Measurements from ENCODE around the gene MED31. TPM values are rescaled to one million over a fixed set of nuclear protein-coding genes. Genes with fewer than 3 reads are reported as not detected.

The MED31 gene
- total RNA-seq, 1 donor from 2014 or later = 18.2 TPM

Small RNA genes lying within 50 kb of the gene (microRNA-seq; reads per million reads assigned to microRNA genes)
- not detected for gene MIR4520-1 (ENCODE audit: borderline number of aligned reads, unreplicated experiment)
- not detected for gene MIR4520-2 (ENCODE audit: borderline number of aligned reads, unreplicated experiment)

Other genes starting within 250 kb of the MED31 start
- gene AIPL1, start 216.5 kb downstream of the MED31 start, total RNA-seq = not detected in 2 replicates
- gene PIMREG, start 207.2 kb downstream of the MED31 start, total RNA-seq = 13.8 and 15.4 TPM in 2 replicates
- gene PITPNM3, start 95.0 kb downstream of the MED31 start, total RNA-seq = 2.8 and 3.3 TPM in 2 replicates
- 55.9 and 58.2 TPM in 2 replicates for gene KIAA0753, start 10.9 kb downstream of the MED31 start, total RNA-seq
- 104 and 105 TPM in 2 replicates for gene TXNDC17, start 10.5 kb downstream of the MED31 start, total RNA-seq
- gene C17orf100, start 157 bp upstream of the MED31 start, total RNA-seq = 6.1 TPM in 2 replicates
- gene SLC13A5, start 61.8 kb upstream of the MED31 start, total RNA-seq = 0.93 and 1.1 TPM in 2 replicates
- gene XAF1, start 104.4 kb upstream of the MED31 start, total RNA-seq = not detected in 2 replicates
- gene FBXO39, start 124.6 kb upstream of the MED31 start, total RNA-seq = not detected in 2 replicates
- gene TEKT1, start 180.1 kb upstream of the MED31 start, total RNA-seq = not detected in 2 replicates

Data from progenitor cell of endocrine pancreas (in vitro differentiated cells).